ENCODE data around the gene DLK2.
"Not testable (repeated sequence)": the region's sequence is repeated elsewhere in the genome, so short reads cannot be mapped to it uniquely, and the experiment has no call there.

The DLK2 gene

GRCh38 chr6:43455531-43456428 lies at the start of gene DLK2:
TSS of gene DLK2 (minus strand) at chr6:43455548. CDS start at chr6:43454825, 723 bp downstream.
- no peak within 1 kb of the TSS for H3K4me3 ChIP-seq (ENCODE audit: low read depth, low read length)
- TF ChIP-seq MAX (IDR thresholded peaks at IDR 0.05; ENCODE audit: low read depth, low read length) (no peak), MYC (IDR thresholded peaks at IDR 0.05; ENCODE audit: low read depth, low read length) (no peak), CTCF (IDR thresholded peaks at IDR 0.05; ENCODE audit: low read depth, low read length) (no peak), POLR2A (IDR thresholded peaks at IDR 0.05; ENCODE audit: extremely low read depth, insufficient read length) (no peak)
- no peak for DNase-seq (ENCODE audit: low read depth)

- no peak for DNase-seq (ENCODE audit: low read depth)
- TF ChIP-seq MYC (IDR thresholded peaks at IDR 0.05; ENCODE audit: low read depth, low read length) (no peak), MAX (IDR thresholded peaks at IDR 0.05; ENCODE audit: low read depth, low read length) (no peak), CTCF (IDR thresholded peaks at IDR 0.05; ENCODE audit: low read depth, low read length) (no peak), POLR2A (IDR thresholded peaks at IDR 0.05; ENCODE audit: extremely low read depth, insufficient read length) (no peak)
- no peak overlapping the region for H3K4me3 ChIP-seq (ENCODE audit: low read depth, low read length)
These were observed 48.1 kb upstream of the DLK2 start for GRCh38 chr6:43503443-43503842.

GRCh38 chr6:43502666-43503065 lies 47.3 kb upstream of the DLK2 start:
- no peak for DNase-seq (ENCODE audit: low read depth)
- H3K4me3 ChIP-seq (ENCODE audit: low read depth, low read length): no peak overlapping the region
- TF ChIP-seq POLR2A (IDR thresholded peaks at IDR 0.05; ENCODE audit: extremely low read depth, insufficient read length) (no peak), MYC (IDR thresholded peaks at IDR 0.05; ENCODE audit: low read depth, low read length) (no peak), CTCF (IDR thresholded peaks at IDR 0.05; ENCODE audit: low read depth, low read length) (no peak), MAX (IDR thresholded peaks at IDR 0.05; ENCODE audit: low read depth, low read length) (no peak)

- DNase-seq (ENCODE audit: low read depth): no peak
- H3K4me3 ChIP-seq (ENCODE audit: low read depth, low read length): no peak overlapping the region
- TF ChIP-seq MAX (IDR thresholded peaks at IDR 0.05; ENCODE audit: low read depth, low read length) (no peak), POLR2A (IDR thresholded peaks at IDR 0.05; ENCODE audit: extremely low read depth, insufficient read length) (no peak), CTCF (IDR thresholded peaks at IDR 0.05; ENCODE audit: low read depth, low read length) (no peak), MYC (IDR thresholded peaks at IDR 0.05; ENCODE audit: low read depth, low read length) (no peak)
These were observed 45.6 kb upstream of the DLK2 start for GRCh38 chr6:43500921-43501320.

GRCh38 chr6:43499028-43499815 lies 43.9 kb upstream of the DLK2 start:
- H3K4me3 ChIP-seq (ENCODE audit: low read depth, low read length): no peak overlapping the region
- TF ChIP-seq POLR2A (IDR thresholded peaks at IDR 0.05; ENCODE audit: extremely low read depth, insufficient read length): no peak
- TF ChIP-seq CTCF (IDR thresholded peaks at IDR 0.05; ENCODE audit: low read depth, low read length): no peak
- no peak for TF ChIP-seq MYC (IDR thresholded peaks at IDR 0.05; ENCODE audit: low read depth, low read length)
- no peak for TF ChIP-seq MAX (IDR thresholded peaks at IDR 0.05; ENCODE audit: low read depth, low read length)
- no peak for DNase-seq (ENCODE audit: low read depth)

GRCh38 chr6:43498291-43498690 lies 42.9 kb upstream of the DLK2 start:
- H3K4me3 ChIP-seq (ENCODE audit: low read depth, low read length); DNase-seq (ENCODE audit: low read depth): not testable (repeated sequence)

All from NB4 (cell line).